GM12875 (cell line): ENCODE measurements around the gene RXRA.

Experiments
- H3K4me3 ChIP-seq: one replicate; pipeline ENCODE4 v1.5.1; 2011; ENCODE audit warnings: low read depth, low read length, control low read depth
- TF ChIP-seq, protein P1 (sequence below): IDR thresholded peaks from 2 replicates; pipeline ENCODE4 v1.5.1; 2011; ENCODE audit warnings: low read depth, mild to moderate bottlenecking, control low read depth, inconsistent platforms, low read length, moderate library complexity, borderline replicate concordance; ENCODE audit not compliant: insufficient read depth

Gene RXRA

DNA sequence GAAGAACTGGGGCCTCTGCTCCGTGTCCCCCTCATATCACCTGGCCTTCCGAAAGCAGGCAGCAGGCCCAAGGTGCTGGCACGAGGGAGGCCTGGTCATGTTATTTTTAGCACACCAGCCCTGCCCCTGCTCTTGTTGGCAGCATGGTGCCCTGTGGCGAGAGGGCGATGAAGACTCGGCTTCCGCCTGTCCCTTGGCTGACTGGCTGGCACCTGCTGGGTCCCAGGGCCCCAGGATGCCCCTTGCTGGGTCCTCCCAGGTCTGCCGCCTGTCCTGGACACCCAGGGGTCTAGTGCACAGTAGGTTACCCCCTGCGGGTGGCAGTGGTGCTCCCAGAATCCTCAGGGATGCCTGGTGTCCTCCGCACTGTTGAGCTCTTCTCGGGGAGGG lies 77.0 kb downstream of the RXRA start:
- TF ChIP-seq, protein P1, sequence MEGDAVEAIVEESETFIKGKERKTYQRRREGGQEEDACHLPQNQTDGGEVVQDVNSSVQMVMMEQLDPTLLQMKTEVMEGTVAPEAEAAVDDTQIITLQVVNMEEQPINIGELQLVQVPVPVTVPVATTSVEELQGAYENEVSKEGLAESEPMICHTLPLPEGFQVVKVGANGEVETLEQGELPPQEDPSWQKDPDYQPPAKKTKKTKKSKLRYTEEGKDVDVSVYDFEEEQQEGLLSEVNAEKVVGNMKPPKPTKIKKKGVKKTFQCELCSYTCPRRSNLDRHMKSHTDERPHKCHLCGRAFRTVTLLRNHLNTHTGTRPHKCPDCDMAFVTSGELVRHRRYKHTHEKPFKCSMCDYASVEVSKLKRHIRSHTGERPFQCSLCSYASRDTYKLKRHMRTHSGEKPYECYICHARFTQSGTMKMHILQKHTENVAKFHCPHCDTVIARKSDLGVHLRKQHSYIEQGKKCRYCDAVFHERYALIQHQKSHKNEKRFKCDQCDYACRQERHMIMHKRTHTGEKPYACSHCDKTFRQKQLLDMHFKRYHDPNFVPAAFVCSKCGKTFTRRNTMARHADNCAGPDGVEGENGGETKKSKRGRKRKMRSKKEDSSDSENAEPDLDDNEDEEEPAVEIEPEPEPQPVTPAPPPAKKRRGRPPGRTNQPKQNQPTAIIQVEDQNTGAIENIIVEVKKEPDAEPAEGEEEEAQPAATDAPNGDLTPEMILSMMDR: no peak

DNA sequence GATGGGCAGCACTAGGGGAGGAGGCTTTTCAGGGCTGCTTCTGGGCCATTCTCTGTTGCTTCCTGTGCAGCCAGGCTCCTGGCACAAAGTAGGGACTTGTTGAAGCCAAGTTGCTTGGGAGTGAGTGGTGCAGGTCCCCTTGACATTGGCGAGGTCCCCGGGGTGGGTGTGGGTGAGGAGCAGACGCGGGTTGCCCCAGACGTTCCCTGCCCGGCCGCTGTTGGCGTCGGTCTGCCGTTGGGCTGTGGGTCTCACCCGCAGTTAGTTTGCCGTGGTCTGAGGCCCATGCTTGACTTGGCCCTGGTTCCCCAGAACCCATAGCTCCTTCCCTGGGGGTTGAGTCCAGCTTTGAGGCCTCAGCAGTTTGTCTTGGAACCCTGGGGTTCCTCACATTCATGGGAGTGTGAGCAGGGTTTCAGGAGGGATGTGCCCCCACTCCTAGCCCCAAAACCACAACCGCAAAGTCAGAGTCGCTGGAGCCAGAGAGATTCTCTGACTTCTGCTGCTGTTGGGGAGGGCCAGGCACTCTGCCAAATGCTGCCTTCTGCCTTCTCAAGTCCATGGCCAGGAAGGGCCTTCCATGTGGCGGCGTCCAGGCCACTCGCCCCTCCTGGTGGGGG lies 77.5 kb downstream of the RXRA start:
- TF ChIP-seq, protein P1: no peak
- peak overlapping the region; percentile 5 for H3K4me3 ChIP-seq

More for the DNA sequence above, 77.0 kb downstream of the RXRA start:
- H3K4me3 ChIP-seq: no peak overlapping the region

DNA sequence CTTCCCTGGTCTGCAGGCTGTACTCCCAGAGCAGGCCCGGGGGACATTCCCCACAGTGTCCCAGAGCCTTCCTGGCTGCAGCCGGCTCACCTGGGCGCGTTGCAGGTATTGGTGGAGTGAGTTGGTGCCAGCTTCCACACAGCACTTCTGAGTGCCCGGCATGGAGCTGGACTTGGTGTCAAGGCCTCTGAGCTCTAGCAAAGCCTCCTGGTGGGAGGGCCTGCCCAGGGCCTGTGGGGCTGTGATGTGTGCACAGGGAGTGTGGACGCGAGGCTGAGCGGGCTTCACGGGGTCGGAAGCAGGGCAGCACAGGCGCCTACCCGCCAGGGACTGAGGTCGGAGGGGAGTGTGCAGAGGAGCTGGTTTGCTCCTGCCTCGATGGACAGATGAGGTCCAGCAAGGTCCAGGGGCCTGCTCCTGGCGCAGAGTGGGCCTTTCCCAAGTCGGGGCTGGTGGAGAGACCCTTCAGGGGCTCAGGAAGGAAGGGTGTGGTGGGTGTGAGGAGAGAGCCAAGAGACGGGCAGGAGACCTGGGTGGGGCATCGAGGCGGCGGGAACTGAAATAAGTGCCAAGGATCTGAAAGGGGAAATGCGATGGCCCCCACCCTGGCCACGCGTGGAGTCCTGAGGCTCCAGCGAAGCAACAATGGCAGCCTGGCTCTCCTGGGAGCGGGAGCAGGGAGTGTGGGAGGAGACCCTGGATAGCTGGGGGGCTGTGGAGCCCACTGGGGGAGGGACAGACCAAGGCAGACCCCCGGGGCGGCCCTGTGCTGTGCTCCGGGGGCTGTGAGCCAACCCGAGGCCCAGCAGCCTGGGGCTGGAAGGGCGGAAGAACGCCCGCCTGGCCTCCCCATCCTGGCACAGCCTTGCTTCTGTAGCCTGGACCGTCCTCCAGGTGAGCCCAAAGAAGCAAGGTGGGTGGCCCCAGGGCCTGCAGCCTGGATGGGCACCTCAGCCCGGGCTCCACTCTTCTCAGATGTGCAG lies 78.4 kb downstream of the RXRA start:
- TF ChIP-seq, protein P1: no peak

DNA sequence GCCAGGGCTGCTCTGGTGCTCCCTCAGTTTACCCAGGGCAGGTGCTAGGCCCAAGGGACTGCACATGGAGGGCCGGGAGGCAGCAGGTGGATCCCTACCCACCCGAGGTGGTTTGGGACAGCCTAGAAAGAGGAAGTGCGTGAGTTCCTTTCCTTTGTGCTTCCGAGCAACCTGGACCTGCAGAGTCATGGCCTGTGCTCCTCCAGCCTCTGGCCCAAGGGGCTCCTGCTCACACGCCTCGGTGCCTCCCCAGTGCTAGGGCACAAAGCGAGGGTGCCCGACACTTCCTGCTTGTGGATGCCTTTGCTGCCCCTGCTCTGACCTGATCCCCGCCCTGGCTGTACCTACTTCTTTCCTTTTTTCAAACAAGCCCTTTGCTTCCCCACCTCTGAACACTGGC lies 79.3 kb downstream of the RXRA start:
- no peak overlapping the region for H3K4me3 ChIP-seq
- TF ChIP-seq, protein P1: no peak

More for the DNA sequence above, 78.4 kb downstream of the RXRA start:
- no peak overlapping the region for H3K4me3 ChIP-seq

DNA sequence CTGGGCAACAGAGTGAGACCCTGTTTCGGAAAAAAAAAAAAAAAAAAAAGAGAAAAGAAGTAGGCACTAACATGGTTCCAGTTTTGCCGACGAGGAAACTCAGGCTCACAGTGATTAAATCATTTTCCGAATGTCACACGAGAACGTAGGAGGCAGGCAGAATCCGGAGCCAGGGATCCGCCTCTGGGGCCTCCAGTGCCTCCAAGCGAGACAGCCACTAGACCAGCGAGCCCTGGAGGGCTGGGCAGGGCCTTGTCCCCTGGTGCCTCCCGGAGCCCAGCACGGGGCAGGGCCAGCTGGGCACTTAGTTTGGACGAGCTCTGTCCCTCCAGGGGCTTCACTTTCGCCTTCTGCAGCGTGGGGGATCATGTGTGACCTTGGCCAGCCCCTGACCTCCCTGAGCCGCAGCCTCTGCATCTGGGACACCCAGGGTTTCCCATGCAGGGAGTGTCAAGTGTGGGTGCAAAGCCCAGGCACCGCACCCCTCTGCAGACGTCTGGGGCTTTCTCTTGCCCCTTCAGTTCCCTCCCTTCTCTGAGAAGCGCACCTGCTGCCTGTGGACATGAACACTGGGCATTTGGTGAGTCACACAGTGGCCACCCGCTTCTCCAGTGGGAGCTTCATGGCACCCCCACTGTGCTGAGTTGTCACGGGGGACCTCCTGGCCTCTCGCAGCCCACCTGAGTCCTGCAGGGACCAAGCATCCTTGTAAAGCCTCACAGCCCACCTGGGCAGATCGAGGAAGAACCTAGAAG lies 80.3 kb downstream of the RXRA start:
- peak overlapping the region; percentile 28 for H3K4me3 ChIP-seq
- TF ChIP-seq, protein P1: no peak

DNA sequence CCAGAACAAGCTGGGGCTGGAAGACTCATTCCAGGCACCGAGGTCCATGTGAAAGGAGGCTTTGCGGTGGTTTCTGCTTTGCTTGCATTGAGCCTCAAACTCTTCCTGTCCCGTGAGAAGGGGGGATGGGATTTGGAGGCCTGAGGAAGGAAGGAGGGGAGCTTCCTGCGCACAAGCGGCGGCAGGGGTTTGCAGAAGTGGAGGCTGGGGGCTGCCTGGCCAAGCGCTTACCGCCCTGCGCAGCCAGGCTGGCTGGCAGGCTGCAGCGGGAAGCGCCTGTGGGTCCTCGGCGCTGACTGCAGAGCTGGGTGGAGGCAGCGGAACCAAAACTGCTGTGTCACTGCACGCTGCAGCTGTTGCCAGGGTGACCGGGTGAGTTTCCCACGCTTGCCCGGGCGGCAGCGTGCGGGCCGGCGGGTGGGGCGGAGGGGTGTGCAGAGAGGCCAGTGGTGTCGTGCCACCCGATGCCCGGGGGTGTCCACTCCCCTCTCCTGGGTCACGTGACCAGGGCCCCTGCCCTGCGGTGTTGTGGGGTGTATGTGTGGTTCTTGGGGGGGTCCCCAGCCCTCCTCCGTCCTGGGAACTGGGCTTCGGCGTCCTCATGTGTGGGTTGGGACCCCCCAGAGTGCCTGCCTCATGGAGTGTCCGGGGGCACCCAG lies 81.0 kb downstream of the RXRA start:
- TF ChIP-seq, protein P1: no peak
- peak overlapping the region; percentile 28 for H3K4me3 ChIP-seq
